ENCODE results near the gene USO1.
"Not testable (repeated sequence)": the region's sequence is repeated elsewhere in the genome, so short reads cannot be mapped to it uniquely, and the experiment has no call there.

Gene USO1

GRCh38 chr4:75769036-75769435 lies 44.7 kb downstream of the USO1 start:
- DNase-seq (ENCODE audit: low read depth), result no peak

GRCh38 chr4:75771607-75772006 lies 47.2 kb downstream of the USO1 start:
- no peak for DNase-seq (ENCODE audit: low read depth)

GRCh38 chr4:75777589-75777988 lies 53.2 kb downstream of the USO1 start:
- DNase-seq (ENCODE audit: low read depth), result no peak

GRCh38 chr4:75779105-75779757 lies 54.9 kb downstream of the USO1 start:
- DNase-seq (ENCODE audit: low read depth), result no peak

GRCh38 chr4:75781305-75781704 lies 56.9 kb downstream of the USO1 start:
- no peak for DNase-seq (ENCODE audit: low read depth)

- DNase-seq (ENCODE audit: low read depth), result no peak
Observed at GRCh38 chr4:75786526-75786925, 62.1 kb downstream of the USO1 start.

- DNase-seq (ENCODE audit: low read depth), result no peak
Observed at GRCh38 chr4:75786938-75787337, 62.6 kb downstream of the USO1 start.

- DNase-seq (ENCODE audit: low read depth), result no peak
Observed at GRCh38 chr4:75790024-75790423, 65.6 kb downstream of the USO1 start.

GRCh38 chr4:75800972-75801371 lies 76.6 kb downstream of the USO1 start:
- no peak for DNase-seq (ENCODE audit: low read depth)

- DNase-seq (ENCODE audit: low read depth), result not testable (repeated sequence)
Observed at GRCh38 chr4:75806035-75806434, 81.7 kb downstream of the USO1 start.

GRCh38 chr4:75817901-75818300 lies 93.5 kb downstream of the USO1 start:
- no peak for DNase-seq (ENCODE audit: low read depth)

- DNase-seq (ENCODE audit: low read depth), result no peak
Observed at GRCh38 chr4:75819121-75819520, 94.7 kb downstream of the USO1 start.

GRCh38 chr4:75820197-75820596 lies 95.8 kb downstream of the USO1 start:
- no peak for DNase-seq (ENCODE audit: low read depth)

- no peak for DNase-seq (ENCODE audit: low read depth)
Observed at GRCh38 chr4:75820676-75821075, 96.3 kb downstream of the USO1 start.

GRCh38 chr4:75821216-75821615 lies 96.8 kb downstream of the USO1 start:
- no peak for DNase-seq (ENCODE audit: low read depth)

- DNase-seq (ENCODE audit: low read depth), result no peak
Observed at GRCh38 chr4:75821966-75822365, 97.6 kb downstream of the USO1 start.

GRCh38 chr4:75822416-75822815 lies 98.0 kb downstream of the USO1 start:
- no peak for DNase-seq (ENCODE audit: low read depth)

- DNase-seq (ENCODE audit: low read depth), result no peak
Observed at GRCh38 chr4:75823812-75824211, 99.4 kb downstream of the USO1 start.

GRCh38 chr4:75830906-75831305 lies 106.5 kb downstream of the USO1 start:
- DNase-seq (ENCODE audit: low read depth), result no peak

GRCh38 chr4:75831856-75832405 lies 107.6 kb downstream of the USO1 start:
- DNase-seq (ENCODE audit: low read depth), result no peak

- DNase-seq (ENCODE audit: low read depth), result no peak
Observed at GRCh38 chr4:75834095-75834771, 109.9 kb downstream of the USO1 start.

- no peak for DNase-seq (ENCODE audit: low read depth)
Observed at GRCh38 chr4:75834772-75835154, 110.4 kb downstream of the USO1 start.

GRCh38 chr4:75841641-75842520 lies 117.5 kb downstream of the USO1 start:
- DNase-seq (ENCODE audit: low read depth), result no peak
